Hepatocyte (in vitro differentiated cells): Measurements from ENCODE around the gene WWTR1. TPM values are rescaled to one million over a fixed set of nuclear protein-coding genes. Genes with fewer than 3 reads are reported as not detected.
A peak's percentile ranks its signal among the peaks of the same experiment; 100 is the strongest.

Experiments
- DNase-seq: peaks from one replicate; pipeline ENCODE4 v3.0.0-alpha.2; 2016; ENCODE audit warnings: low spot score
- H2AFZ ChIP-seq: fragments of 200-600 bp; sonication (generic); 2 replicates; pipeline ENCODE4 v1.6.0; 2016; ENCODE audit warnings: antibody characterized with exemption, mild to moderate bottlenecking
- H3K27ac ChIP-seq: fragments of 200-600 bp; sonication (generic); 2 replicates; pipeline ENCODE4 v1.5.1; 2016; ENCODE audit warnings: mild to moderate bottlenecking
- H3K27me3 ChIP-seq: fragments of 200-600 bp; sonication (generic); 2 replicates; pipeline ENCODE4 v1.6.1; 2016
- H3K36me3 ChIP-seq: fragments of 200-600 bp; sonication (generic); replicated peaks from 2 replicates; pipeline ENCODE4 v1.5.1; 2016; ENCODE audit warnings: low read depth; ENCODE audit not compliant: insufficient read depth
- H3K4me1 ChIP-seq: fragments of 200-600 bp; sonication (generic); 2 replicates; pipeline ENCODE4 v1.5.1; 2016; ENCODE audit warnings: mild to moderate bottlenecking, moderate library complexity; ENCODE audit not compliant: insufficient read depth
- H3K4me2 ChIP-seq: fragments of 200-600 bp; sonication (generic); 2 replicates; pipeline ENCODE4 v1.6.0; 2016
- H3K4me3 ChIP-seq: fragments of 200-600 bp; sonication (generic); 2 replicates; pipeline ENCODE4 v1.5.1; 2016; ENCODE audit warnings: mild to moderate bottlenecking
- H3K79me2 ChIP-seq: fragments of 200-600 bp; sonication (generic); 2 replicates; pipeline ENCODE4 v1.6.0; 2017; ENCODE audit warnings: mild to moderate bottlenecking
- H3K9me2 ChIP-seq: fragments of 200-600 bp; sonication (generic); replicated peaks from 2 replicates; pipeline ENCODE4 v1.6.0; 2017; ENCODE audit warnings: mild to moderate bottlenecking; ENCODE audit not compliant: insufficient read depth
- H3K9me3 ChIP-seq: fragments of 200-600 bp; sonication (generic); 2 replicates; pipeline ENCODE4 v1.5.1; 2016; ENCODE audit warnings: low read depth, mild to moderate bottlenecking
- H4K20me1 ChIP-seq: fragments of 200-600 bp; sonication (generic); 2 replicates; pipeline ENCODE4 v1.6.0; 2016; ENCODE audit warnings: mild to moderate bottlenecking; ENCODE audit not compliant: insufficient read depth, poor library complexity, severe bottlenecking
- EZH2 ChIP-seq: fragments of 200-600 bp; sonication (generic); IDR thresholded peaks from 2 replicates; pipeline ENCODE4 v1.6.1; 2016; ENCODE audit warnings: antibody characterized with exemption, mild to moderate bottlenecking, borderline replicate concordance
- EZH2phosphoT487 ChIP-seq: fragments of 200-600 bp; sonication (generic); IDR thresholded peaks from one replicate; pipeline ENCODE4 v1.6.1; 2018; ENCODE audit warnings: antibody characterized with exemption, mild to moderate bottlenecking, low read depth, moderate library complexity; ENCODE audit not compliant: unreplicated experiment, severe bottlenecking
- WGBS: methylation state at CpG from one replicate; pipeline ENCODE4 v1.1.6; 2016; ENCODE audit warnings: low lambda C conversion rate; ENCODE audit errors: missing lambda C conversion rate; 5-methylcytosine and 5-hydroxymethylcytosine counted together
- polyA plus RNA-seq: library from polyadenylated mRNA; unstranded; fragments of >200 nt; fragmentation: Nextera tagmentation; extraction: Ambion mirVana; gene quantifications from 2 replicates; pipeline ENCODE4 v1.2.1, GENCODE V29; 2016
- total RNA-seq: library from RNA; depleted of rRNA; stranded (reverse); fragments of >200 nt; gene quantifications from 2 replicates; pipeline ENCODE4 v1.2.3, GENCODE V29; 2014
- TF ChIP-seq, protein P1 (sequence below): fragments of 200-600 bp; sonication (generic); IDR thresholded peaks from 2 replicates; pipeline ENCODE4 v1.5.1; 2016; ENCODE audit warnings: antibody characterized with exemption, mild to moderate bottlenecking; ENCODE audit not compliant: poor library complexity

Gene WWTR1
- total and polyA plus RNA-seq, 2 experiments from 2014 or later = 40.5 to 54.7 TPM

DNA sequence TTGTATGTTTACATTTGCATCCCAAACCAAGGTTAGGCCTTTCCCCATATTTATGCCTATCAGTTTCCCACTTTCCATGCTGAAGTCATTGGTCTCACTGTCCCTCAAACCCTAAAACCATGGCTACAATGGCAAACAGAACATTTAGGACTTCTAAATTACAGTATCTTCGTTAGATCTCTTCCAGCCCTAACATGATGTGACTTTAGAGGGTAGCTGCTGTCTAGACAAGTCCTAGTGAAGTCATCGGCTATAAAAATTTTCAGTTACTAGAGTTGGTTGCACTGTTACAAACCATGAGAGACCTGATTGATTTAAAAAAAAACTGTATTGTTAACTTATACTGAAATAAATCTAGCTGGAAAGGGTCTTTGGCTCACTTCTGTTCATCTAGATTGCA, 128.7 kb downstream of the WWTR1 start:
- H3K4me1 ChIP-seq = peaks cover 13% of the 10 kb centered on the region
- H2AFZ ChIP-seq = no peak overlapping the region
- H3K4me3 ChIP-seq = no peak overlapping the region
- DNase-seq = no peak
- 76% methylated on average over 2 of the region's 2 CpGs for WGBS
- no peak overlapping the region for H3K4me2 ChIP-seq
- H3K9me2 ChIP-seq = no peaks in the 10 kb centered on the region
- no peaks in the 10 kb centered on the region for H4K20me1 ChIP-seq
- H3K27me3 ChIP-seq = no peaks in the 10 kb centered on the region
- peaks cover 4% of the 10 kb centered on the region for H3K36me3 ChIP-seq
- H3K79me2 ChIP-seq = peaks cover 43% of the 10 kb centered on the region
- TF ChIP-seq, protein P1, sequence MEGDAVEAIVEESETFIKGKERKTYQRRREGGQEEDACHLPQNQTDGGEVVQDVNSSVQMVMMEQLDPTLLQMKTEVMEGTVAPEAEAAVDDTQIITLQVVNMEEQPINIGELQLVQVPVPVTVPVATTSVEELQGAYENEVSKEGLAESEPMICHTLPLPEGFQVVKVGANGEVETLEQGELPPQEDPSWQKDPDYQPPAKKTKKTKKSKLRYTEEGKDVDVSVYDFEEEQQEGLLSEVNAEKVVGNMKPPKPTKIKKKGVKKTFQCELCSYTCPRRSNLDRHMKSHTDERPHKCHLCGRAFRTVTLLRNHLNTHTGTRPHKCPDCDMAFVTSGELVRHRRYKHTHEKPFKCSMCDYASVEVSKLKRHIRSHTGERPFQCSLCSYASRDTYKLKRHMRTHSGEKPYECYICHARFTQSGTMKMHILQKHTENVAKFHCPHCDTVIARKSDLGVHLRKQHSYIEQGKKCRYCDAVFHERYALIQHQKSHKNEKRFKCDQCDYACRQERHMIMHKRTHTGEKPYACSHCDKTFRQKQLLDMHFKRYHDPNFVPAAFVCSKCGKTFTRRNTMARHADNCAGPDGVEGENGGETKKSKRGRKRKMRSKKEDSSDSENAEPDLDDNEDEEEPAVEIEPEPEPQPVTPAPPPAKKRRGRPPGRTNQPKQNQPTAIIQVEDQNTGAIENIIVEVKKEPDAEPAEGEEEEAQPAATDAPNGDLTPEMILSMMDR = no peak
- no peak for TF ChIP-seq EZH2phosphoT487
- no peak for TF ChIP-seq EZH2
- peak overlapping the region; percentile 64 for H3K27ac ChIP-seq
- H3K9me3 ChIP-seq = no peaks in the 10 kb centered on the region

DNA sequence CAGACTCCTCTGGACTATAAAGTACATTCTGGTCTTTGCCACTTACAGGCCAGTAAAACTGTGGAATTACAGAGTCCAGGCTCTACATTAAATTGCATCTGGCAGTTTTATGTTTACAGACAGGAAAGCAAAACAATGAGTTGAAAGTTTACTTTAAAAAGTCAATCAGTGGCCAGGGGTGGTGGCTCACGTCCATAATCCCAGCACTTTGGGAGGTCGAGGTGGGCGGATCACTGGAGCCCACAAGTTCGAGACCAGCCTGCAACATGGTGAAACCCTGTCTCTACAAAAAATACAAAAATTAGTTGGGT, 129.5 kb downstream of the WWTR1 start:
- WGBS = 39% methylated on average over 4 of the region's 4 CpGs

DNA sequence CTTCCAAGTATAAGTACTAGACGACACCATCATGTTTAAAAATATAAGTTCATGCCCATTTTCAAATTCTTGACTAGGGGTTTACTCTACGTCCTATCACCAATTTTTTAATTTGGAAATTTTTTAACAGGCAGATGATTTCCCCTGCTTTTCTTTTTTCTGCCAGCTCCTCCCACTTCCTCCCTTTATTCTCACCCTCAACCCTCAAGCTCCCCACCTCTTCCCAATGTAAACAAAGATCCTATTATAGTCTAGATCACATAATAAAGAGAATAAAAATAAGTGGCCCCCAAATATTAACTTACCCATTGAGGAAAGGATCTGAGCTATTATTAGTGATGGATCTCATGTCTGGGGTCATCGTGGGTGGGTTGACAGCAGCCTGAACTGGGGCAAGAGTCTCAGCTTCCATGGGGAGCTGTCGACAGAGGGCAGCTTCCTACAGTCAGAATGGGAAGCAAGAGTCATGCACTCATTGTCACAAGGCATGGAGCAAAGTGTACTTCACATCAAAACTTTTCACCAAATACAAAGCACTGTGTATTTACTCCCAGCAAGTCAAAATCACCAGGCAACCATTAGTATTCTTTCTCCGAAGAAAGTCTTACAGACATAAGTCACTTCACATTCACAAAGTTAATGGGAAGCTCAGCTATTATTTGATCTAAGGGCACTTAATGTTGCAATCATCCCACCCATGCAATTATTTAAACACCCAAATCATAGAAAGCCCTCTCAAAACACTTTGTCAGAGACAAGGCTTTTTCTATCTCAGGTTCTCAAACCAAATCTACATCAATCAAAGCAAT, 130.1 kb downstream of the WWTR1 start:
- 58% methylated on average over 5 of the region's 5 CpGs for WGBS
- H3K27ac ChIP-seq = peak overlapping the region; percentile 64
- no peaks in the 10 kb centered on the region for H3K9me2 ChIP-seq
- DNase-seq = peak; percentile 14
- H2AFZ ChIP-seq = no peak overlapping the region
- no peak overlapping the region for H3K4me2 ChIP-seq
- no peak for TF ChIP-seq EZH2
- TF ChIP-seq, protein P1 = peak; percentile 31
- TF ChIP-seq EZH2phosphoT487 = no peak
- peaks cover 4% of the 10 kb centered on the region for H3K36me3 ChIP-seq
- H3K4me1 ChIP-seq = peaks cover 13% of the 10 kb centered on the region
- no peaks in the 10 kb centered on the region for H4K20me1 ChIP-seq
- peaks cover 29% of the 10 kb centered on the region for H3K79me2 ChIP-seq
- H3K9me3 ChIP-seq = no peaks in the 10 kb centered on the region
- no peaks in the 10 kb centered on the region for H3K27me3 ChIP-seq
- H3K4me3 ChIP-seq = no peak overlapping the region

More for the DNA sequence above, 129.5 kb downstream of the WWTR1 start:
- no peaks in the 10 kb centered on the region for H3K27me3 ChIP-seq
- H3K4me2 ChIP-seq = no peak overlapping the region
- H3K9me3 ChIP-seq = no peaks in the 10 kb centered on the region
- H3K4me3 ChIP-seq = no peak overlapping the region
- H2AFZ ChIP-seq = no peak overlapping the region
- no peaks in the 10 kb centered on the region for H4K20me1 ChIP-seq
- no peak for DNase-seq
- H3K36me3 ChIP-seq = peaks cover 4% of the 10 kb centered on the region
- TF ChIP-seq EZH2phosphoT487 = no peak
- TF ChIP-seq, protein P1 = no peak
- peak overlapping the region; percentile 64 for H3K27ac ChIP-seq
- H3K9me2 ChIP-seq = no peaks in the 10 kb centered on the region
- peaks cover 13% of the 10 kb centered on the region for H3K4me1 ChIP-seq
- peaks cover 34% of the 10 kb centered on the region for H3K79me2 ChIP-seq
